ENCODE measurements around the gene IL32.
A peak's percentile ranks its signal among the peaks of the same experiment; 100 is the strongest.

The IL32 gene

GRCh38 chr16:3098459-3099394 lies 33.3 kb downstream of the IL32 start, which contains the start of gene ZSCAN10:
Gene ZSCAN10 (minus strand): TSS chr16:3099294. CDS start chr16:3092937, 6,357 bp downstream.
- Mint-ChIP-seq H3K4me1 (peaks cover 50% of the 10 kb centered on the region), H3K9me3 (no peaks in the 10 kb centered on the region), H3K36me3 (no peaks in the 10 kb centered on the region), H3K27ac (peak within 1 kb of the TSS; percentile 89), H3K4me3 (peak within 1 kb of the TSS; percentile 81)
- DNase-seq (ENCODE audit: low spot score in 2 of 2) (no peak), ATAC-seq (no peak)

- H3K4me3 Mint-ChIP-seq = peak overlapping the region; percentile 81
- no peaks in the 10 kb centered on the region for H3K9me3 Mint-ChIP-seq
- H3K27ac Mint-ChIP-seq = no peak overlapping the region
- H3K4me1 Mint-ChIP-seq = peaks cover 48% of the 10 kb centered on the region
- ATAC-seq = no peak
- H3K36me3 Mint-ChIP-seq = no peaks in the 10 kb centered on the region
- DNase-seq (ENCODE audit: low spot score in 2 of 2) = no peak
Measured at GRCh38 chr16:3099395-3099731, 33.9 kb downstream of the IL32 start.

GRCh38 chr16:3099732-3100499 lies 34.5 kb downstream of the IL32 start:
- DNase-seq (ENCODE audit: low spot score in 2 of 2) = peak; percentile 83 to 92
- Mint-ChIP-seq H3K27ac (peak overlapping the region; percentile 89), H3K9me3 (no peaks in the 10 kb centered on the region), H3K4me1 (peaks cover 42% of the 10 kb centered on the region), H3K4me3 (peak overlapping the region; percentile 81), H3K36me3 (no peaks in the 10 kb centered on the region)
- peak; percentile 90 for ATAC-seq

- DNase-seq (ENCODE audit: low spot score in 2 of 2) (peak; percentile 39 to 76), ATAC-seq (no peak)
- Mint-ChIP-seq H3K27ac (peak overlapping the region; percentile 89), H3K4me3 (peak overlapping the region; percentile 81), H3K4me1 (peaks cover 49% of the 10 kb centered on the region), H3K9me3 (no peaks in the 10 kb centered on the region), H3K36me3 (peaks cover 7% of the 10 kb centered on the region)
Measured at GRCh38 chr16:3101018-3101840, 35.8 kb downstream of the IL32 start.

GRCh38 chr16:3101841-3102470 lies 36.5 kb downstream of the IL32 start:
- DNase-seq (ENCODE audit: low spot score in 2 of 2) = no peak
- peaks cover 52% of the 10 kb centered on the region for H3K4me1 Mint-ChIP-seq

GRCh38 chr16:3106205-3106928 lies 40.9 kb downstream of the IL32 start:
- ATAC-seq = peak; percentile 93

More at GRCh38 chr16:3101841-3102470, 36.5 kb downstream of the IL32 start:
- no peak for ATAC-seq
- peaks cover 11% of the 10 kb centered on the region for H3K36me3 Mint-ChIP-seq
- peak overlapping the region; percentile 89 for H3K27ac Mint-ChIP-seq
- H3K4me3 Mint-ChIP-seq = peak overlapping the region; percentile 81
- no peaks in the 10 kb centered on the region for H3K9me3 Mint-ChIP-seq

GRCh38 chr16:3112058-3112880 lies 46.8 kb downstream of the IL32 start, which contains the start of gene ZNF205:
Gene ZNF205 (plus strand): TSS chr16:3112586. CDS start chr16:3113431, 845 bp downstream.
- no peak within 1 kb of the TSS for H3K27ac Mint-ChIP-seq
- peaks cover 6% of the 10 kb centered on the region for H3K36me3 Mint-ChIP-seq
- ATAC-seq = no peak
- peaks cover 3% of the 10 kb centered on the region for H3K4me1 Mint-ChIP-seq
- H3K9me3 Mint-ChIP-seq = no peaks in the 10 kb centered on the region
- H3K4me3 Mint-ChIP-seq = no peak within 1 kb of the TSS
- no peak for DNase-seq (ENCODE audit: low spot score in 2 of 2)

More at GRCh38 chr16:3106205-3106928, 40.9 kb downstream of the IL32 start:
- Mint-ChIP-seq H3K36me3 (peaks cover 13% of the 10 kb centered on the region), H3K9me3 (no peaks in the 10 kb centered on the region), H3K4me3 (peak overlapping the region; percentile 82), H3K27ac (peak overlapping the region; percentile 87), H3K4me1 (peaks cover 30% of the 10 kb centered on the region)
- peak; percentile 82 to 95 for DNase-seq (ENCODE audit: low spot score in 2 of 2)

GRCh38 chr16:3112881-3113574 lies 47.6 kb downstream of the IL32 start:
- Mint-ChIP-seq H3K9me3 (no peaks in the 10 kb centered on the region), H3K27ac (no peak overlapping the region), H3K4me3 (no peak overlapping the region), H3K36me3 (peaks cover 6% of the 10 kb centered on the region), H3K4me1 (no peaks in the 10 kb centered on the region)
- no peak for ATAC-seq
- DNase-seq (ENCODE audit: low spot score in 2 of 2) = no peak

GRCh38 chr16:3113765-3114479 lies 48.5 kb downstream of the IL32 start:
- ATAC-seq (no peak), DNase-seq (ENCODE audit: low spot score in 2 of 2) (no peak)
- Mint-ChIP-seq H3K27ac (no peak overlapping the region), H3K9me3 (no peaks in the 10 kb centered on the region), H3K36me3 (peaks cover 6% of the 10 kb centered on the region), H3K4me3 (no peak overlapping the region), H3K4me1 (no peaks in the 10 kb centered on the region)

GRCh38 chr16:3115003-3115402 lies 49.6 kb downstream of the IL32 start:
- Mint-ChIP-seq H3K4me3 (no peak overlapping the region), H3K36me3 (peaks cover 6% of the 10 kb centered on the region), H3K4me1 (no peaks in the 10 kb centered on the region), H3K27ac (no peak overlapping the region), H3K9me3 (no peaks in the 10 kb centered on the region)
- ATAC-seq (no peak), DNase-seq (ENCODE audit: low spot score in 2 of 2) (no peak)

- no peak for DNase-seq (ENCODE audit: low spot score in 2 of 2)
- H3K27ac Mint-ChIP-seq = no peak overlapping the region
- H3K4me1 Mint-ChIP-seq = no peaks in the 10 kb centered on the region
- H3K9me3 Mint-ChIP-seq = no peaks in the 10 kb centered on the region
- ATAC-seq = no peak
- H3K36me3 Mint-ChIP-seq = peaks cover 6% of the 10 kb centered on the region
- H3K4me3 Mint-ChIP-seq = no peak overlapping the region
Measured at GRCh38 chr16:3115561-3115960, 50.1 kb downstream of the IL32 start.

- Mint-ChIP-seq H3K27ac (no peak overlapping the region), H3K9me3 (no peaks in the 10 kb centered on the region), H3K36me3 (peaks cover 10% of the 10 kb centered on the region), H3K4me1 (peaks cover 1% of the 10 kb centered on the region), H3K4me3 (no peak overlapping the region)
- ATAC-seq = no peak
- DNase-seq (ENCODE audit: low spot score in 2 of 2) = no peak
Measured at GRCh38 chr16:3118204-3118790, 52.9 kb downstream of the IL32 start.

Data from stimulated activated effector memory CD8-positive, alpha-beta T cell treated with anti-CD3 and anti-CD28 coated beads, Interleukin-12 subunit alpha, Interleukin-12 subunit beta, amount 100 ng/mL, for 72 hours (primary cell).